Lung (tissue), 12 donors: ENCODE measurements around the gene ZNF318. TPM values are rescaled to one million over a fixed set of nuclear protein-coding genes. Genes with fewer than 3 reads are reported as not detected.
"Not testable (repeated sequence)": the region's sequence is repeated elsewhere in the genome, so short reads cannot be mapped to it uniquely, and the experiment has no call there.

Source experiments
- ATAC-seq: fragments of 200-7000 bp; cut with Tn5 transposase; one replicate; pipeline ENCODE4 v1.9.1; 2020; ENCODE audit warnings: moderate number of reproducible peaks; ENCODE audit not compliant: insufficient read depth, low FRiP score
- DNase-seq, 3 donors: peaks; one replicate each; pipeline ENCODE4 v3.0.0-alpha.2; 2013 to 2017
- H3K27ac ChIP-seq, 2 donors: one replicate each; pipeline ENCODE4 v1.5.1; 2013; ENCODE audit warnings: mild to moderate bottlenecking in 2 of 2, moderate library complexity in 2 of 2, control low read depth in 1 of 2, inconsistent platforms in 1 of 2, low read depth in 1 of 2, low read length in 1 of 2
- H3K27me3 ChIP-seq, 3 donors: one replicate each; pipeline ENCODE4 v1.5.1; 2013; ENCODE audit warnings: low read length in 2 of 3; ENCODE audit not compliant: control insufficient read depth in 3 of 3, insufficient read depth in 3 of 3
- H3K36me3 ChIP-seq, 4 donors: one replicate each; pipeline ENCODE4 v1.5.1; 2013; ENCODE audit warnings: low read length in 4 of 4, mild to moderate bottlenecking in 1 of 4, moderate library complexity in 1 of 4; ENCODE audit not compliant: control insufficient read depth in 4 of 4, insufficient read depth in 4 of 4
- H3K4me1 ChIP-seq, 5 donors: one replicate each; pipeline ENCODE4 v1.5.1; 2013; ENCODE audit warnings: low read length in 5 of 5, mild to moderate bottlenecking in 2 of 5, moderate library complexity in 1 of 5; ENCODE audit not compliant: control insufficient read depth in 5 of 5, insufficient read depth in 5 of 5
- H3K4me3 ChIP-seq: one replicate; pipeline ENCODE4 v1.5.1; 2013; ENCODE audit warnings: mild to moderate bottlenecking, control low read depth, moderate library complexity
- H3K9ac ChIP-seq, 2 donors: one replicate each; pipeline ENCODE4 v1.5.1; 2013; ENCODE audit warnings: low read length in 2 of 2, control low read depth in 1 of 2; ENCODE audit not compliant: insufficient read depth in 1 of 2
- H3K9me3 ChIP-seq, 4 donors: one replicate each; pipeline ENCODE4 v1.5.1; 2013; ENCODE audit warnings: low read length in 3 of 4, mild to moderate bottlenecking in 1 of 4, moderate library complexity in 1 of 4; ENCODE audit not compliant: control insufficient read depth in 4 of 4, insufficient read depth in 3 of 4
- CTCF ChIP-seq: IDR thresholded peaks from 2 replicates; pipeline ENCODE4 v1.5.1; 2012; ENCODE audit warnings: mild to moderate bottlenecking; ENCODE audit errors: control extremely low read depth, extremely low read depth
- WGBS, 2 donors: extraction: QIAGEN DNeasy Blood & Tissue Kit; methylation state at CpG; one replicate each; pipeline ENCODE4 v1.1.7; 2013; 5-methylcytosine and 5-hydroxymethylcytosine counted together
- polyA plus RNA-seq, 2 donors: library from polyadenylated mRNA; stranded (reverse); fragments of 200-250 nt; gene quantifications; one replicate each; pipeline ENCODE4 v1.2.1, GENCODE V29; 2013
- total RNA-seq, 2 donors: library from RNA; depleted of rRNA in 1 of 2; stranded (reverse); fragments of >200 nt in 1 of 2; gene quantifications; one replicate each; pipeline ENCODE4 v1.2.1, GENCODE V29; 2014 to 2021
- donor health status: control.
- donor health status: control.
- donor health status: Bipolar disorder and iron deficiency.
- donor health status: healthy.
- donor health status: DM: yes; HTN: yes; CAD: no.

Gene ZNF318
- total and polyA plus RNA-seq, 4 donors = 4.1 to 20.5 (median 8.8) TPM

GRCh38 chr6:43306086-43306485 is 63.4 kb downstream of the ZNF318 start:
- no peak for ATAC-seq

GRCh38 chr6:43304882-43305281 is 64.6 kb downstream of the ZNF318 start:
- no peaks in the 10 kb centered on the region for H3K9me3 ChIP-seq
- no peak for TF ChIP-seq CTCF
- peaks cover 0 to 6% (median 3%) of the 10 kb centered on the region in 3 donors for H3K27me3 ChIP-seq
- no peak overlapping the region for H3K9ac ChIP-seq
- H3K27ac ChIP-seq = no peak overlapping the region
- H3K36me3 ChIP-seq = no peaks in the 10 kb centered on the region
- DNase-seq (no peak), ATAC-seq (no peak)
- 84% methylated on average over 2 of the region's 2 CpGs for WGBS, 2 donors
- peaks cover 0 to 9% (median 0%) of the 10 kb centered on the region in 5 donors for H3K4me1 ChIP-seq
- no peak overlapping the region for H3K4me3 ChIP-seq

More at GRCh38 chr6:43306086-43306485, 63.4 kb downstream of the ZNF318 start:
- Histone ChIP-seq H3K36me3 (no peaks in the 10 kb centered on the region), H3K9me3 (no peaks in the 10 kb centered on the region), H3K4me1 (peaks cover 0 to 9% (median 0%) of the 10 kb centered on the region in 5 donors), H3K27me3 (peaks cover 0 to 6% (median 1%) of the 10 kb centered on the region in 3 donors), H3K9ac (no peak overlapping the region), H3K4me3 (no peak overlapping the region), H3K27ac (no peak overlapping the region)
- DNase-seq = no peak
- TF ChIP-seq CTCF = no peak
- 90 to 92% methylated on average over 7 of the region's 7 CpGs for WGBS, 2 donors

- no peak for ATAC-seq
- no peak overlapping the region for H3K27ac ChIP-seq
- TF ChIP-seq CTCF = no peak
- no peak for DNase-seq
- no peaks in the 10 kb centered on the region for H3K9me3 ChIP-seq
- peaks cover 0 to 6% (median 3%) of the 10 kb centered on the region in 3 donors for H3K27me3 ChIP-seq
- H3K36me3 ChIP-seq = no peaks in the 10 kb centered on the region
- peaks cover 0 to 9% (median 0%) of the 10 kb centered on the region in 5 donors for H3K4me1 ChIP-seq
- 73 to 85% methylated on average over 3 of the region's 3 CpGs for WGBS, 2 donors
- no peak overlapping the region for H3K4me3 ChIP-seq
- H3K9ac ChIP-seq = no peak overlapping the region
Measured at GRCh38 chr6:43304361-43304760, 65.1 kb downstream of the ZNF318 start.

GRCh38 chr6:43303751-43304331 is 65.6 kb downstream of the ZNF318 start:
- Histone ChIP-seq H3K27me3 (peaks cover 0 to 3% (median 2%) of the 10 kb centered on the region in 3 donors), H3K9me3 (no peaks in the 10 kb centered on the region), H3K36me3 (no peaks in the 10 kb centered on the region), H3K9ac (no peak overlapping the region), H3K4me1 (peaks cover 0 to 7% (median 0%) of the 10 kb centered on the region in 5 donors), H3K27ac (no peak overlapping the region), H3K4me3 (no peak overlapping the region)
- ATAC-seq = no peak
- WGBS, 2 donors = 81 to 90% methylated on average over 8 of the region's 8 CpGs
- TF ChIP-seq CTCF = no peak
- DNase-seq = no peak

GRCh38 chr6:43303006-43303405 is 66.4 kb downstream of the ZNF318 start:
- not testable (repeated sequence) for H3K9ac ChIP-seq, ATAC-seq, DNase-seq, H3K27ac ChIP-seq, H3K36me3 ChIP-seq, H3K9me3 ChIP-seq, H3K4me1 ChIP-seq, H3K4me3 ChIP-seq, H3K27me3 ChIP-seq
- 87 to 95% methylated on average over 11 of the region's 11 CpGs for WGBS, 2 donors
